ENCODE measurements around the gene TDRD9.
"Not testable (repeated sequence)": the region's sequence is repeated elsewhere in the genome, so short reads cannot be mapped to it uniquely, and the experiment has no call there.

TDRD9 gene

GRCh38 chr14:103928011-103928890 is at the start of gene TDRD9:
Gene TDRD9, plus strand, starts transcription at chr14:103928456. Its CDS starts 54 bp downstream, at chr14:103928510.
- no peak for DNase-seq (ENCODE audit: low read depth)

- DNase-seq (ENCODE audit: low read depth), result no peak
Measured at GRCh38 chr14:103879118-103879569, 49.1 kb upstream of the TDRD9 start.

- DNase-seq (ENCODE audit: low read depth), result no peak
Measured at GRCh38 chr14:103879570-103880347, 48.5 kb upstream of the TDRD9 start.

- DNase-seq (ENCODE audit: low read depth), result peak; percentile 87
Measured at GRCh38 chr14:103880348-103881267, 47.6 kb upstream of the TDRD9 start.

DNA sequence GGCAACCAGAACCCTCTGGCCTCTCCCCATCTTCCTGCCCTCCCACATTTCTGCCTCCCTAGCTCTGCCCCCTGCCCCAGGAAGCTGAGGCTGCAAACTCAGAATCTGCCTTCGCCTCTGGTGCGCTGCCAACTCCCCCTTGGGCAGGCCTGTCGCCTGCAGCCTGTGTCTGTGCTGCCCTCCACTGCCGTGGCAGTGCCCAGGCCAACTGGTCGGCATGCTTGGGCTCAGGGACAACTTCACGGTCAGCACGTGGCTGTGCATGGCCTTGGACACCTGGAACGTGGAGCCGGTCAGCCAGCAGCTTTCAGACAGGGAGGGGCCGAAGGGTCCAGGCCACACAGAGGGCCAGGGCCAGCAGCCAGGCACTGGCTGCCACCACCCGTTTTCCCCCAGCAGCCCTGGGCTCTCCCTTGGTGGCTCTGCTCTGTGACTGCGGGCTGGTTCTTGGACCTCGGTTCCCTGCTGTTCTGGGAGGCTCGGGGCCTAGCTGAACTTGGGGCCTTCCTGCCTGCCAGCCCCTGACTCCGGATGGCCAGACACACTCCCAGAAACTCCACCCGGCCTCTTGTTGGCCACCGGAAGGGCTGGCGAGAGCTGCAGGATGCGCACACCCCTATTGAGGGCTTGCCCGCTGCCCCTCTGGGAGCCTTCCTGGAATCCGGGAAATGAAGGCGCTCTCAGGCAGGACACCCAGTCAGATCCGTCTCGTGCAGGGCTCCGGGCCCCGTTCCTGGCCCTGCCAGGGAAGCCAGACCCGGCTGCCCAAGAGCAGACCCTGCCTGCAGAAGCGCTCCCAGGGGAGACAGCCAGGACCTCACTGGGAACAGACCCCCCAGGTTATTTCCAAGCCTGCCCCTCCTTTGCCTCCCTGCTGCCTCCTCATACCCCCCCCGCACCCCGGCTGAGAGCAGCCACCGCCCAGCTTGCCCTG is 46.7 kb upstream of the TDRD9 start:
- DNase-seq (ENCODE audit: low read depth), result no peak

DNA sequence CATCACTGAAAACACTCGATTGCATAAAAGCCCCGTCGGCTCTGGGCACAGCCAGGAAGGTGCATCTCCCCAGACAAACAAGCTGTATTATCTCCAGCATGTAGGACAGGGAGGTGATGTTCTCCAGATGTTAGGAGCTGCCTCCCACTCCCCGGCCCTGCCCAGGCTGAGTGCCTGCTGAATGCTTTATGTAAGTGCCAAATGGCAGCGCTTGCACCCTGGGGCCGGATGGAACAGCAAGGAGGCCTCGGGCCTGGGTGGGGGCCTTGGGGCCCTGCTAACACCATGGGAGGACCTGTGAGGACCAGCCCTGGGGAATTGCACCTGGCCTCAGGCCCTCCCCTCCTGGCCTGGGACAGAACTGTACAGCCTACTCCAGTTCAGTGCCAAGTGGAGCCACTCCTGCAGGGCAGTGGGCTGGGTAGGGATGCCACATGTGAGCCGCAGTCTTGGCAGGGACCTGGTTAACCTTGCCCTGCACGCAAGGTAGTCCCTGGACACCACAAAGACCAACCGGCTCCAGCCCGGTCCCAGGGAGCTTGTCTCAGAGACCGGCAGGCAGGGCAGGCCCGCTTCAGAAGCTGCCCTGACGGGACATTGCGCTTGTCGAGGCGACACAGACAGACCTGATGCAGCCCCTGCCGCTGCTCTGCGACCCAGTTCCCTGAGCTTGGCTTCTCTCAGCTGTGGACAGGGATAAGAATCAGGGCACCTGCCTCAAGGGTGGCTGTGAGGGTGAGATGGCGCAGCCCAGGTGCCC is 45.6 kb upstream of the TDRD9 start:
- DNase-seq (ENCODE audit: low read depth), result no peak

DNA sequence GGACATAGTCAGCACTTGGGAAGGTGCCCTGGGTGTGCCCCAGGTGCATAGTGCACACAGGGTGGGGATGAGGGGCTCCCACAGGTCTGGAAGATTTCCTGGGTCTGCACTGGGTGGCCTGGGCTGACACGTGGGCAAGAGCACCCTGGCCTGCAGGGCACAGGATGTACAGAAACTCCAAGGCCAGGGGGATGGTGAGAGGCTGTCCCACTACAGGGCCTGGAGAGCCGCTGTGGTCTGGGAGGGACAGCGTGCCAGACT is 45.1 kb upstream of the TDRD9 start:
- DNase-seq (ENCODE audit: low read depth), result no peak

GRCh38 chr14:103884854-103885253 is 43.4 kb upstream of the TDRD9 start:
- DNase-seq (ENCODE audit: low read depth), result no peak

GRCh38 chr14:103885509-103885932 is 42.7 kb upstream of the TDRD9 start:
- DNase-seq (ENCODE audit: low read depth), result no peak

DNA sequence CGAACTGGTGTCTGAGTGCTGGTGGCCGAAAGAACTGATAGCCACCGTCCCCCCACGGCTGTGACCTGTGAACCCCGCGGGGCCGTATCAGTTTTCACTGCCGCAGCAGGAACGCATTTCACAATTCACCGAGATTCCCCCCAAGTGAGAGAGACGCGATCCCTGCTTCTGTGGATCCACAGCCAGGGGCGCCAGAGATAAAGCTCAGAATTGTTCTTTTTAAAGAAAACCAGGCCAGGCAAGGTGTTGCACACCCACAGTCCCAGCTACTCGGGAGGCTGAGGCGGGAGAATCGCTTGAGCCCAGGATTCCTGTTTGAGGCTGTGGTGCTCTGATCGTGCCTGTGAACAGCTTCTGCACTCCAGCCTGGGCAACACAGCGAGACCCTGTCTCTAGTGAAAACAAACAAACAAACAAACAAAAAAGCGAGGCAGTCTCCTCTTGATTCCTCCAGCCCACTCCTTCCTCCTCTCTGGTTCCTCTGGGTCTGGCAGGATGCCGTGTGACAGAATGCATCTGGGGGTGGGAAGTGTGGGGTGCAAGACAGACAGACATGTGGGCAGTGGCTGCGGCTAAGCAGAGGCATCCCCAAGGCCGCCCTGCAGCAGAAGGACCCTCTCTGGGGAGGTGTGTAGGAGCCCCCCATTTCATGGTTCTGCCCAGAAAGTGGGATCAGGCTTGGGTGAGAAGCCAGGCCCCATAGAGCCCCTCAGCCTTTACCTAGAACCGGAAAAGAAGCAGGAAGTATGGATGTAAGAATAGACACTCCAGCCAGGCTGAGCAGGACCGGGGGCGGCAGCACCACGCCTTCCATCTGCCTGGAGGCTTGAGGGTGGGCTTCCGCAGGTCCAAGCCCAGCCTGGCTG is 41.7 kb upstream of the TDRD9 start:
- DNase-seq (ENCODE audit: low read depth), result no peak

DNA sequence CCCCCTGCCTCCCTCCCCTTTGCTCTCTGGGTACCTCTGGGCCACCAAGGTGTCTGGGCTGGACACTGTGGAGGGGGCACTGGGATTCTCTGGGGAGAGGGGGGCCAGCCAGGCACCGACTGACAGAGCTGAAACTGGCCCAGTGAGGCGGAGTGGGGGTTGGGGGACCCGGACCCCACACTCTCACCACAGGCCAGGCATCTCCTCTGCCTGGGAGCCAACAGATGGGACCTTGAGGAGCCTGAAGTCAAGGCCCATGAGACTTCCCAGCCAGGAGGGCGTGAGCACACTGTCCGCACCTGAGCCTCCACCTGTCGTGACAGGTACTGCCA is 41.1 kb upstream of the TDRD9 start:
- DNase-seq (ENCODE audit: low read depth), result no peak

DNA sequence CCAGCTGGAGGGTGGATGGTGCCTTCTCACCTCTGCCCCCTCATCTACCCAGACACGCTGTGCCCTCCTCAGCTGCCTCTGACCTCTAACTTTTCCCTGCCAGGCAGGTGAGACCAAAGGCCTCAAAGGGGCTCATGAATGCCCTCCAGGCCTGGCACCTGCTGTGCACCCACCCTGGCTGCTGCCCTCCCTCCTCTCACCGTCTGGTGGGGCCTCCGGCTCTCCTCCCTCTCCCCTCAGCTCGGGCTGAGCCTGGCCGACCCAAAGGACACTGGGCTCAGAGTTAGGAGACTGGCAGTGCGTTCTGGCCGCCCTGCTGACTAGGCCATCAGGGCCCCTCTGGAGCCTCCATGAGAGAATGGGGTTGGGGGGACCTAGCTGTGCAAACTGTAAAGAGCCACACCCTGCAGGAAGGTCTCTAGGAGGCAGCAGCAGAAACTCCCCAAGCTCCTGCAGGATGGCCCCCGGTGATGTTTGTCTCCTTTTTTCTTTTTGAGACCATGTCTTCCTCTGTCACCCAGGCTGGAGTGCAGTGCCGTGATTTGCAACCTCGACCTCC is 40.6 kb upstream of the TDRD9 start:
- DNase-seq (ENCODE audit: low read depth), result no peak

DNA sequence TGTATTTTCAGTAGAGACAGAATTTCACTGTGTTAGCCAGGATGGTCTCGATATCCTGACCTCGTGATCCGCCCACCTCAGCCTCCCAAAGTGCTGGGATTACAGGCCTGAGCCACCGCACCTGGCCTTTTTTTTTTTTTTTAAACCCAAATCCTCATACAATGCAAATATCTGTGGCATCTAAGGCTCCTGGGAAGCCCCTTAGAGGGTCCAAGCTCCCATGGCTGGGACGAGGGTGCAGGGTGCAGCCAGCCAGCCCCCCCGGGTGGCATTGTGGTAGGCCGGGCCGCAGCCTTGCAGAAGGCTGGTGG is 39.3 kb upstream of the TDRD9 start:
- DNase-seq (ENCODE audit: low read depth), result not testable (repeated sequence)

GRCh38 chr14:103889313-103890051 is 38.8 kb upstream of the TDRD9 start:
- DNase-seq (ENCODE audit: low read depth), result no peak

DNA sequence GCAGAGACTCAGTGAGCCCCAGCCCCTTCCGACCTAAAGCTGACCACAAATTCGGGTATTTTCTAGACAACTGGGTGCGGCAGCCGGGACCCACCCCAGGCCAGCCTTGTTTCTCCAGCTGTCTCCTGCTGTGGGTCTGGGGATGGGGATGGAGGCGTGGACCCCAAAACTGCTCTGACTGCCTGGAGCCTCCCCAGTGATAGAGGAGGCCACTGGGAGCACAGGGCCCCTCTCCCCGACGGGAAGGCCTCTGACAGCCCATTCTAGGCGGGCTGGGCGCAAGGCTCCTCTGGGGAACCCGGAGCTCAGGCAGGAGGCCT is 38.2 kb upstream of the TDRD9 start:
- no peak for DNase-seq (ENCODE audit: low read depth)

GRCh38 chr14:103890821-103891666 is 37.2 kb upstream of the TDRD9 start:
- no peak for DNase-seq (ENCODE audit: low read depth)

DNA sequence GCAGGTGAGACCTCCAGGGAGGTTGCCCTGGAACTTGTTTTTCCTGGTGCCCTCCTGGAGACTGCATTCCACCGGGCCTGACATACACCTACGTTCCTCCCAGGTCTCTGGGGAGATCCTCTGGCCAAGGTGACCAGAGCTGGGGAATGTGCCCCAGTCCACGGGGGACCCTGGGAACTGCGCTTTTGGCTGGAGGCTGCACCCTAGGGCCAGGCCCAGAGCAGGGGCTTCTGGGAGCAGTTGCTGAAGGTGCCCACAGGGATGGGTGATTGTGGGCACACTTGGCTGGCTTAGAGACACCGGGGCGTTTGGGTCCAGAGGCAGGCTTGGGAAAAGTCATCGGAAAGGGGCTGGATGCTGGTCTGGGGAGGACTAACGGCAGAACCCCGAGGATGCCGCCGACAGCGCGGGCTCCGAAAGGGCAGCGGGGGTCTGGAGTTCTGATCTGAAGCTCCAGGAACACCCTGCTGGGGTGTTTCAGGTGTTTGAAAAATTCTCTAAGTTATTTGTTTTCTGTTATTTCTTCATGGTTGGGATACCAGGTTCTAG is 36.5 kb upstream of the TDRD9 start:
- DNase-seq (ENCODE audit: low read depth), result no peak

DNA sequence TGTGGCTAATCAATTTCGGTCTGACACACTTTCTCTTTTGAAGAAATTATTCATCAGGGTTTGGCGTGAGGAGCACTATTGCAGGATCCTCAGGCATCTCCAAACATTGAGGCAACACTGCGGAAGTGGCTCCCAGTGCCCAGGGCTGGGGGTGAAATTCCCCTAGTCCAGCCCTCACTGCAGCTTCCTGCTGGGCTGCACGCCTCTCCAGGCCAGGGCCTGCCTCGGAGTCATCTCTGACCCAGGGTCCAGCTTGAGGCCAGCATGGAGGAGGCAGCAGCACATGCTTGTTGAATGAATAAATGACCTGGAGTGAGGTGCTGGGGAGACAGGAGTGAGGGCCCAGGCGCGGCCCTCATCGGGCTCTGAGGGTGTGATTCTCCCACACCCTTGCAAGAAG is 36.0 kb upstream of the TDRD9 start:
- no peak for DNase-seq (ENCODE audit: low read depth)
